Islet precursor cell (in vitro differentiated cells): ENCODE measurements around the gene MAGI3.
"Not testable (repeated sequence)": the region's sequence is repeated elsewhere in the genome, so short reads cannot be mapped to it uniquely, and the experiment has no call there.

ENCODE experiments used
- DNase-seq: peaks from one replicate; pipeline ENCODE4 v3.0.0-alpha.2; 2018

The MAGI3 gene

GRCh38 chr1:113399062-113399583 is 8.8 kb downstream of the MAGI3 start:
- no peak for DNase-seq

GRCh38 chr1:113401067-113401466 is 10.8 kb downstream of the MAGI3 start:
- DNase-seq: no peak

GRCh38 chr1:113401728-113402127 is 11.4 kb downstream of the MAGI3 start:
- DNase-seq: no peak

- DNase-seq: no peak
Observed at GRCh38 chr1:113403065-113403464, 12.8 kb downstream of the MAGI3 start.

- DNase-seq: no peak
Observed at GRCh38 chr1:113405573-113405972, 15.3 kb downstream of the MAGI3 start.

- DNase-seq: not testable (repeated sequence)
Observed at GRCh38 chr1:113406149-113406548, 15.8 kb downstream of the MAGI3 start.

- DNase-seq: no peak
Observed at GRCh38 chr1:113409363-113409762, 19.0 kb downstream of the MAGI3 start.

GRCh38 chr1:113412020-113412419 is 21.7 kb downstream of the MAGI3 start:
- DNase-seq: not testable (repeated sequence)

GRCh38 chr1:113415310-113416070 is 25.2 kb downstream of the MAGI3 start:
- DNase-seq: no peak

GRCh38 chr1:113416071-113416470 is 25.8 kb downstream of the MAGI3 start:
- DNase-seq: not testable (repeated sequence)

GRCh38 chr1:113416496-113416895 is 26.2 kb downstream of the MAGI3 start:
- DNase-seq: no peak

- no peak for DNase-seq
Observed at GRCh38 chr1:113422315-113423068, 32.2 kb downstream of the MAGI3 start.

GRCh38 chr1:113423826-113424225 is 33.5 kb downstream of the MAGI3 start:
- DNase-seq: no peak

GRCh38 chr1:113429461-113430153 is 39.3 kb downstream of the MAGI3 start:
- DNase-seq: no peak

GRCh38 chr1:113433184-113433583 is 42.9 kb downstream of the MAGI3 start:
- DNase-seq: no peak

- no peak for DNase-seq
Observed at GRCh38 chr1:113434081-113434873, 44.0 kb downstream of the MAGI3 start.

GRCh38 chr1:113434874-113435175 is 44.5 kb downstream of the MAGI3 start:
- DNase-seq: no peak

- no peak for DNase-seq
Observed at GRCh38 chr1:113437554-113438341, 47.4 kb downstream of the MAGI3 start.

GRCh38 chr1:113438505-113439276 is 48.4 kb downstream of the MAGI3 start:
- DNase-seq: no peak

- no peak for DNase-seq
Observed at GRCh38 chr1:113439277-113439670, 49.0 kb downstream of the MAGI3 start.

- DNase-seq: no peak
Observed at GRCh38 chr1:113442131-113442530, 51.8 kb downstream of the MAGI3 start.
